ENCODE results near the gene NIPA2.

DNA sequence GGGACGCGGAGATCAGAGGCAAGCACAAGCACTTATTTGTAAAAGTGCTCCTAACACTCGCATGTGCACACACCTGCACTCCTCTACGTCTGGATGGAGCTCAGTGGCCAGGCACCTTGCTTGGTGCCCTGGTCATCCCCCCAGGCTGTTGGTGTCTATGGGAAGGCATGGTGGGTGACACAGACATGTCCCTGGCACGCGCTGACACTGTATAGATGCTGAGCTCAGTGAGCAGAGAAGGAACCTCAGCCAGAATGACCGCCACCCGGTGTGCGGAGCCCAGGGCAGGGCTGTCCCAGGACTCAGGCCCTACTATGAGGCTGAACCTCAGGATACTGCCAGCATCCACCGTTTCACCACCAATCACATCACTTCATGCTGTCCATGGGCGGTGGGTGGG lies 64.5 kb downstream of the NIPA2 start:
- TF ChIP-seq, protein P1, sequence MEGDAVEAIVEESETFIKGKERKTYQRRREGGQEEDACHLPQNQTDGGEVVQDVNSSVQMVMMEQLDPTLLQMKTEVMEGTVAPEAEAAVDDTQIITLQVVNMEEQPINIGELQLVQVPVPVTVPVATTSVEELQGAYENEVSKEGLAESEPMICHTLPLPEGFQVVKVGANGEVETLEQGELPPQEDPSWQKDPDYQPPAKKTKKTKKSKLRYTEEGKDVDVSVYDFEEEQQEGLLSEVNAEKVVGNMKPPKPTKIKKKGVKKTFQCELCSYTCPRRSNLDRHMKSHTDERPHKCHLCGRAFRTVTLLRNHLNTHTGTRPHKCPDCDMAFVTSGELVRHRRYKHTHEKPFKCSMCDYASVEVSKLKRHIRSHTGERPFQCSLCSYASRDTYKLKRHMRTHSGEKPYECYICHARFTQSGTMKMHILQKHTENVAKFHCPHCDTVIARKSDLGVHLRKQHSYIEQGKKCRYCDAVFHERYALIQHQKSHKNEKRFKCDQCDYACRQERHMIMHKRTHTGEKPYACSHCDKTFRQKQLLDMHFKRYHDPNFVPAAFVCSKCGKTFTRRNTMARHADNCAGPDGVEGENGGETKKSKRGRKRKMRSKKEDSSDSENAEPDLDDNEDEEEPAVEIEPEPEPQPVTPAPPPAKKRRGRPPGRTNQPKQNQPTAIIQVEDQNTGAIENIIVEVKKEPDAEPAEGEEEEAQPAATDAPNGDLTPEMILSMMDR (IDR thresholded peaks at IDR 0.05) = no peak
- TF ChIP-seq NPAS2 (CRISPR knock-in tag; IDR thresholded peaks at IDR 0.05; ENCODE audit: borderline replicate concordance) (no peak), RFX5 (IDR thresholded peaks at IDR 0.05) (no peak), RAD21 (conservative IDR thresholded peaks at IDR 0.05 in 1 of 2, IDR thresholded peaks at IDR 0.05 in 1 of 2) (no peak), POLR2A (IDR thresholded peaks at IDR 0.05; ENCODE audit: low read length) (no peak), EP300 (IDR thresholded peaks at IDR 0.05) (no peak), RNF2 (IDR thresholded peaks at IDR 0.05; ENCODE audit: borderline replicate concordance, low read depth) (no peak)
- TF ChIP-seq, protein P2, sequence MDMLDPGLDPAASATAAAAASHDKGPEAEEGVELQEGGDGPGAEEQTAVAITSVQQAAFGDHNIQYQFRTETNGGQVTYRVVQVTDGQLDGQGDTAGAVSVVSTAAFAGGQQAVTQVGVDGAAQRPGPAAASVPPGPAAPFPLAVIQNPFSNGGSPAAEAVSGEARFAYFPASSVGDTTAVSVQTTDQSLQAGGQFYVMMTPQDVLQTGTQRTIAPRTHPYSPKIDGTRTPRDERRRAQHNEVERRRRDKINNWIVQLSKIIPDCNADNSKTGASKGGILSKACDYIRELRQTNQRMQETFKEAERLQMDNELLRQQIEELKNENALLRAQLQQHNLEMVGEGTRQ (IDR thresholded peaks at IDR 0.05) = no peak
- TF ChIP-seq, protein P3, sequence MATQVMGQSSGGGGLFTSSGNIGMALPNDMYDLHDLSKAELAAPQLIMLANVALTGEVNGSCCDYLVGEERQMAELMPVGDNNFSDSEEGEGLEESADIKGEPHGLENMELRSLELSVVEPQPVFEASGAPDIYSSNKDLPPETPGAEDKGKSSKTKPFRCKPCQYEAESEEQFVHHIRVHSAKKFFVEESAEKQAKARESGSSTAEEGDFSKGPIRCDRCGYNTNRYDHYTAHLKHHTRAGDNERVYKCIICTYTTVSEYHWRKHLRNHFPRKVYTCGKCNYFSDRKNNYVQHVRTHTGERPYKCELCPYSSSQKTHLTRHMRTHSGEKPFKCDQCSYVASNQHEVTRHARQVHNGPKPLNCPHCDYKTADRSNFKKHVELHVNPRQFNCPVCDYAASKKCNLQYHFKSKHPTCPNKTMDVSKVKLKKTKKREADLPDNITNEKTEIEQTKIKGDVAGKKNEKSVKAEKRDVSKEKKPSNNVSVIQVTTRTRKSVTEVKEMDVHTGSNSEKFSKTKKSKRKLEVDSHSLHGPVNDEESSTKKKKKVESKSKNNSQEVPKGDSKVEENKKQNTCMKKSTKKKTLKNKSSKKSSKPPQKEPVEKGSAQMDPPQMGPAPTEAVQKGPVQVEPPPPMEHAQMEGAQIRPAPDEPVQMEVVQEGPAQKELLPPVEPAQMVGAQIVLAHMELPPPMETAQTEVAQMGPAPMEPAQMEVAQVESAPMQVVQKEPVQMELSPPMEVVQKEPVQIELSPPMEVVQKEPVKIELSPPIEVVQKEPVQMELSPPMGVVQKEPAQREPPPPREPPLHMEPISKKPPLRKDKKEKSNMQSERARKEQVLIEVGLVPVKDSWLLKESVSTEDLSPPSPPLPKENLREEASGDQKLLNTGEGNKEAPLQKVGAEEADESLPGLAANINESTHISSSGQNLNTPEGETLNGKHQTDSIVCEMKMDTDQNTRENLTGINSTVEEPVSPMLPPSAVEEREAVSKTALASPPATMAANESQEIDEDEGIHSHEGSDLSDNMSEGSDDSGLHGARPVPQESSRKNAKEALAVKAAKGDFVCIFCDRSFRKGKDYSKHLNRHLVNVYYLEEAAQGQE (IDR thresholded peaks at IDR 0.05) = no peak
- TF ChIP-seq, protein P4, sequence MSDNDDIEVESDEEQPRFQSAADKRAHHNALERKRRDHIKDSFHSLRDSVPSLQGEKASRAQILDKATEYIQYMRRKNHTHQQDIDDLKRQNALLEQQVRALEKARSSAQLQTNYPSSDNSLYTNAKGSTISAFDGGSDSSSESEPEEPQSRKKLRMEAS (IDR thresholded peaks at IDR 0.05) = no peak

Data from A549 (cell line).